ENCODE data around the gene COX6A2. TPM values are rescaled to one million over a fixed set of nuclear protein-coding genes. Genes with fewer than 3 reads are reported as not detected.

Gene COX6A2
- total RNA-seq (not detected), total RNA-seq (0 to 0.11 (median 0) reads per million in 172 experiments)
- polyA plus RNA-seq (2013, experiment 1 of 2): not detected
- 12.4 TPM for polyA plus RNA-seq (2013, experiment 2 of 2)

DNA sequence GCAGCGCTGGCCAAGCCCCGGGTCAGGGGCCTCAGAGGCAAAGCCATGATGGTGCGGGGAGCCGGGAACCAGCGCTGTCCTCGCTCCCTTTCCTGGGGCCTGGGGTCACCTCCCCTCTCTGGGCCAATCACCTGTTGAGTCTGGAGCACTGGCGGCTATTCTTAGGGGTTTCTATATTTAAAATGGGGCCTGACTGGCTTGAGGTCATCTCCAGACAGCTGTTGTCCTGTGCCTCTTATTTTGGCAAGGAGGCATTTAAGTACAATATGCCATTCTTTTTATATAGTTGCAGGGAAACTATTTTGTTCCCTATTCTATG, at the start of gene COX6A2:
TSS of gene COX6A2 (minus strand) at position 82 of the 319 bp plus-strand sequence. CDS start at position 47, 35 bp downstream.
- H3K9me3 Mint-ChIP-seq: no peaks in the 10 kb centered on the region
- TF ChIP-seq, protein P1, sequence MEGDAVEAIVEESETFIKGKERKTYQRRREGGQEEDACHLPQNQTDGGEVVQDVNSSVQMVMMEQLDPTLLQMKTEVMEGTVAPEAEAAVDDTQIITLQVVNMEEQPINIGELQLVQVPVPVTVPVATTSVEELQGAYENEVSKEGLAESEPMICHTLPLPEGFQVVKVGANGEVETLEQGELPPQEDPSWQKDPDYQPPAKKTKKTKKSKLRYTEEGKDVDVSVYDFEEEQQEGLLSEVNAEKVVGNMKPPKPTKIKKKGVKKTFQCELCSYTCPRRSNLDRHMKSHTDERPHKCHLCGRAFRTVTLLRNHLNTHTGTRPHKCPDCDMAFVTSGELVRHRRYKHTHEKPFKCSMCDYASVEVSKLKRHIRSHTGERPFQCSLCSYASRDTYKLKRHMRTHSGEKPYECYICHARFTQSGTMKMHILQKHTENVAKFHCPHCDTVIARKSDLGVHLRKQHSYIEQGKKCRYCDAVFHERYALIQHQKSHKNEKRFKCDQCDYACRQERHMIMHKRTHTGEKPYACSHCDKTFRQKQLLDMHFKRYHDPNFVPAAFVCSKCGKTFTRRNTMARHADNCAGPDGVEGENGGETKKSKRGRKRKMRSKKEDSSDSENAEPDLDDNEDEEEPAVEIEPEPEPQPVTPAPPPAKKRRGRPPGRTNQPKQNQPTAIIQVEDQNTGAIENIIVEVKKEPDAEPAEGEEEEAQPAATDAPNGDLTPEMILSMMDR (IDR thresholded peaks at IDR 0.05): no peak
- H3K27me3 Mint-ChIP-seq: peaks cover 3% of the 10 kb centered on the region
- peak within 1 kb of the TSS; percentile 68 for H3K4me3 Mint-ChIP-seq
- no peaks in the 10 kb centered on the region for H3K4me1 Mint-ChIP-seq (ENCODE audit: low read depth)
- H3K36me3 Mint-ChIP-seq (ENCODE audit: low read depth): no peaks in the 10 kb centered on the region
- H3K9me3 ChIP-seq (ENCODE audit: control insufficient read depth in 1 of 2, insufficient read depth in 1 of 2, low read length in 2 of 2): peaks cover 0 to 8% of the 10 kb centered on the region in 2 experiments
- CTCF ChIA-PET: no interaction called here
- intact Hi-C loops (cut with DNase I, micrococcal nuclease): no loop called here
- peak within 1 kb of the TSS; percentile 20 for H3K4me3 ChIP-seq (ENCODE audit: low read length)
- H3K27me3 ChIP-seq (ENCODE audit: control insufficient read depth in 1 of 2, insufficient read depth in 2 of 2, low read length in 2 of 2): no peaks in the 10 kb centered on the region
- no peak for DNase-seq
- ATAC-seq (ENCODE audit: poor library complexity): no peak
- POLR2A ChIA-PET: no interaction called here
- H3K27ac ChIP-seq (ENCODE audit: low read depth in 1 of 2, low read length in 2 of 2): no peak within 1 kb of the TSS
- H3K4me1 ChIP-seq (ENCODE audit: insufficient read depth, low read length): peaks cover 12% of the 10 kb centered on the region
- H3K27ac Mint-ChIP-seq: no peak within 1 kb of the TSS
- H3K36me3 ChIP-seq (ENCODE audit: insufficient read depth, low read length): no peaks in the 10 kb centered on the region

DNA sequence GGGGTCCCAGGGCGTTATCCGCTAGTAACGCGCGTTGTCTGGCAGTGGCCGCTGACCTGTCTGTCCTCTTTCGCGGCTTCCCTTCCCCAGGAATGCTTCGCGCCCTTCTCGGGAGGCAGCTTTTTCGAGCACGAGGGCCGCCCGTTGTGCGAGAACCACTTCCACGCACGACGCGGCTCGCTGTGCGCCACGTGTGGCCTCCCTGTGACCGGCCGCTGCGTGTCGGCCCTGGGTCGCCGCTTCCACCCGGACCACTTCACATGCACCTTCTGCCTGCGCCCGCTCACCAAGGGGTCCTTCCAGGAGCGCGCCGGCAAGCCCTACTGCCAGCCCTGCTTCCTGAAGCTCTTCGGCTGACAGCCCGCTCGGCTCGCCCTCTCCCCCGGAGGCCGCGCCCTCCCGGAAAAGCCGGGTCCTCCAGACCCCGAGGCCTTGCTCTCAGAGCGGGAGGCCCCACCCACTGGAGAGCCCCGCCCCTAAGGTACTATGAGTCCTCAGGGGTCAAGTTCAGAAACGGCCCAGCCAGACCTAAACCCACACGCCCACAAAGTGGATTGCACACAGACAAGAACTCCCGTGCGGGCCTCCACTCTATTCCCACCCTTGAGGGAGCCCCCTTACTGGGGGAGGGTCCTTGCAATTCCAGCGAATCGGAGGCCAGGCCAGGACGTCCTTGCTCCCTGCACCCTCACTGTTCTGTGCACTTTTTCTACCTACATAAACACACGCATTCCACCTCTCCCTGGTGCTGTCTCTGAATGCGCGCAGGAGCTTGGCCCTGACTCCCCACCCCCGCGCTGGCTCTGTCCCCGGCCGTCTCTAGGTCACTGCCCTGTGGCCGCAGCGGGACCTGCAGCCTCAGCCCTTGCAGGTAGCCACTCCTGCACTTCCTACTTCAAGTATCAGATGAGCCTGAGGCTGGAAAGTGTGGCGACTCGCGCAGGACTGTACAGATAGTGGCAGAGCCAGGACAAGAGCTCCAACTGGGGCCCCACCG, 49.4 kb upstream of the COX6A2 start:
- intact Hi-C loops (cut with DNase I, micrococcal nuclease): loop anchor here (1.0 to 2.0 kb wide), 2 partner anchors 10 to 19 kb away; partner anchors contain the start of gene ARMC5 (in 1 of the 2)
- Histone ChIP-seq H3K27me3 (ENCODE audit: control insufficient read depth in 1 of 2, insufficient read depth in 2 of 2, low read length in 2 of 2) (peaks cover 6 to 11% of the 10 kb centered on the region in 2 experiments), H3K4me1 (ENCODE audit: insufficient read depth, low read length) (peaks cover 36% of the 10 kb centered on the region), H3K36me3 (ENCODE audit: insufficient read depth, low read length) (no peaks in the 10 kb centered on the region), H3K9me3 (ENCODE audit: control insufficient read depth in 1 of 2, insufficient read depth in 1 of 2, low read length in 2 of 2) (peaks cover 0 to 5% of the 10 kb centered on the region in 2 experiments), H3K27ac (ENCODE audit: low read depth in 1 of 2, low read length in 2 of 2) (no peak overlapping the region), H3K4me3 (ENCODE audit: low read length) (peak overlapping the region; percentile 71)
- Mint-ChIP-seq H3K27ac (peak overlapping the region; percentile 83), H3K4me1 (ENCODE audit: low read depth) (peaks cover 24% of the 10 kb centered on the region), H3K9me3 (no peaks in the 10 kb centered on the region), H3K36me3 (ENCODE audit: low read depth) (no peaks in the 10 kb centered on the region), H3K4me3 (peak overlapping the region; percentile 83), H3K27me3 (peaks cover 10% of the 10 kb centered on the region)
- CTCF ChIA-PET: interaction anchor here (1.3 kb wide), 1 partner anchor 35 kb away, joined by 3 read pairs; the partner anchor contains the start of gene ZNF843
- TF ChIP-seq, protein P1 (IDR thresholded peaks at IDR 0.05): no peak
- POLR2A ChIA-PET: interaction anchor here (0.9 to 6.2 kb wide), 12 partner anchors 11 to 396 kb away, joined by 3 to 69 read pairs (median 6); partner anchors contain the start of genes ARMC5, FUS, RUSF1 and ZNF267
- ATAC-seq (ENCODE audit: poor library complexity) (peak; percentile 24), DNase-seq (peak in 10 of 14 experiments; percentile 13 to 59 (median 30))
